Measurements from ENCODE around the gene LAMA2. TPM values are rescaled to one million over a fixed set of nuclear protein-coding genes. Genes with fewer than 3 reads are reported as not detected.

LAMA2 gene
- total and polyA plus RNA-seq, 2 donors (not counting 3 experiments of a cell fraction or from before 2014, with no cell fraction given), result 0.51 to 0.75 TPM

GRCh38 chr6:129181001-129181400, 298.1 kb downstream of the LAMA2 start:
- Histone ChIP-seq H3K4me2 (ENCODE audit: insufficient read depth, low read length) (no peak overlapping the region), H3K4me1 (ENCODE audit: control insufficient read depth, extremely low read depth, insufficient read depth, low read length) (peaks cover 4% of the 10 kb centered on the region), H3K27me3 (ENCODE audit: control insufficient read depth in 2 of 2, insufficient read depth in 2 of 2, low read length in 2 of 2) (no peaks in the 10 kb centered on the region), H3K79me2 (ENCODE audit: control insufficient read depth, insufficient read depth, low read length) (no peaks in the 10 kb centered on the region), H3K9me3 (replicated peaks; ENCODE audit: control insufficient read depth, insufficient read depth, low read length) (no peaks in the 10 kb centered on the region), H4K20me1 (replicated peaks; ENCODE audit: control insufficient read depth, extremely low read depth, insufficient read depth, low read length) (no peaks in the 10 kb centered on the region), H3K36me3 (ENCODE audit: control insufficient read depth in 2 of 2, extremely low read depth in 1 of 2, insufficient read depth in 2 of 2, low read length in 2 of 2) (no peaks in the 10 kb centered on the region), H3K27ac (ENCODE audit: insufficient read depth, low read depth, low read length) (no peak overlapping the region), H3K4me3 (replicated peaks in 1 of 3; ENCODE audit: insufficient read depth in 1 of 3, low read depth in 1 of 3, low read length in 3 of 3) (no peak overlapping the region), H3K9me1 (replicated peaks; ENCODE audit: control insufficient read depth, extremely low read depth, insufficient read depth, low read length) (no peaks in the 10 kb centered on the region), H3K9ac (replicated peaks; ENCODE audit: extremely low read depth, insufficient read depth, low read length) (no peak overlapping the region), H2AFZ (ENCODE audit: low read depth, low read length) (peak overlapping the region; percentile 51)
- intact Hi-C loops (cut with micrococcal nuclease) (no loop called here), dilution Hi-C loops (cut with MboI; ENCODE audit: extremely low pct_ligation_motif_present, low sequenced_read_pairs) (no loop called here)
- DNase-seq (ENCODE audit: low read depth, low spot score) (no peak), FAIRE-seq (no peak)
- CTCF ChIA-PET, result no interaction called here
- TF ChIP-seq CTCF (IDR thresholded peaks at IDR 0.05; ENCODE audit: extremely low read depth in 1 of 2, insufficient read depth in 1 of 2, low read depth in 1 of 2, low read length in 2 of 2), result no peak
- TF ChIP-seq FOS (IDR thresholded peaks at IDR 0.05; ENCODE audit: borderline replicate concordance, insufficient read depth, low read length), result no peak
- TF ChIP-seq JUN (IDR thresholded peaks at IDR 0.05; ENCODE audit: borderline replicate concordance, insufficient read depth, insufficient read length, low read depth), result no peak
- TF ChIP-seq POLR2A (IDR thresholded peaks at IDR 0.05; ENCODE audit: low read depth, low read length), result no peak
- TF ChIP-seq EZH2 (IDR thresholded peaks at IDR 0.05; ENCODE audit: borderline replicate concordance, low read depth, low read length, severe bottlenecking), result no peak
- TF ChIP-seq GATA2 (IDR thresholded peaks at IDR 0.05; ENCODE audit: insufficient read depth, insufficient read length, low read depth, low read length), result no peak
- no peak for TF ChIP-seq MYC (IDR thresholded peaks at IDR 0.05; ENCODE audit: low read depth, low read length)
- no peak for TF ChIP-seq POLR2AphosphoS5 (IDR thresholded peaks at IDR 0.05; ENCODE audit: insufficient read depth, low read depth, low read length)
- no peak for TF ChIP-seq MAX (IDR thresholded peaks at IDR 0.05; ENCODE audit: insufficient read depth, insufficient read length)
- no TSS peak for BruUV-seq (replicated peaks)
- POLR2A ChIA-PET, result no interaction called here

Data from endothelial cell of umbilical vein (primary cell).